ENCODE results near the gene PIGQ. TPM values are rescaled to one million over a fixed set of nuclear protein-coding genes. Genes with fewer than 3 reads are reported as not detected.
A peak's percentile ranks its signal among the peaks of the same experiment; 100 is the strongest.

The PIGQ gene
- polyA plus RNA-seq (2013, experiment 1 of 2), result 25.4 TPM
- 25.9 TPM for polyA plus RNA-seq (2013, experiment 2 of 2)

DNA sequence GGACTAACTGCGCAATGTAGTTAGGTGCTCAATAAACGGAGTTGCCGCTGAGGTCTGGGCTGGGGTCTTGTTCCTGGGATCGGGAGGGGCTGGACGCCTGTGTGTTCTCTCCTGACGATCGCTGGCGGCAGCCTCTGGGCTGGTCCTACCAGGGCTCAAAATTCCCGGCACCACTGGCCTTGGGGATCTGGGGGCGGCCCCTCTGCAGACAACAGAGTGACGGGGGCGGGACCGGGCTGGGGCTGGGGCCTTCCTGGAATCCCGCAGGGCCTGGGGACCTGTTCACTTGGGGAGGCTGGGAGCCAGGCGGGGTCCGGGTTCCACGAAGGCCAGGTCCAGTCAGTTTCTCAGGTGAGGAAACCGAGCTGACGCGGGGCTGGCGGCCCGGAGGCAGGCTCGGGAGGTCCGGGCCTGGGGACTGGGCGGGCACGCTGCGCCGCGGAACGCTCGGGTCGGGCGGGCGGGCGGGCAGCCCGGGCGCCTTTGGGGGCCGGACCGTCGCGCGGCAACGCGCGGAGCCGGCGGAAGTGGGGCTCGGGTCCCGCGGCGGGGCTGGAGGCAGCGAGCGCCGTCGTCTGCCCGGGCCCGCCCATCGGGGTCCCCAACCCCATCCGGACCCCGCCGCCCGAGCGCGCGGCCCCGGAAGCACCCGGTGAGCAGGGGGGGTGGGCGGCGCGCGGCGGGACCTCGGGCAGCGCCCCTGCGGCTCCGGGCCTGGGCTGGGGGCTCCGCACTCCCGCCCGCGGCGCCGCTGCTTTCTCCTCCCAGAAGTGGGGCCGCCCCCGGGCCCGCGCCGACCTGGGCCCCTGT lies at the start of gene PIGQ:
Gene PIGQ (plus strand): TSS at position 524 of the 810 bp plus-strand sequence. CDS start 4,107 bp downstream, outside the sequence.
- Histone ChIP-seq H3K4me1 (ENCODE audit: insufficient read depth, low read length) (peaks cover 20% of the 10 kb centered on the region), H3K36me3 (ENCODE audit: insufficient read depth, low read length) (peaks cover 9% of the 10 kb centered on the region), H3K27me3 (ENCODE audit: insufficient read depth, low read length) (no peaks in the 10 kb centered on the region), H3K9me3 (ENCODE audit: insufficient read depth, low read depth, low read length) (no peaks in the 10 kb centered on the region), H3K27ac (ENCODE audit: low read depth, low read length) (peak within 1 kb of the TSS; percentile 79), H3K9ac (ENCODE audit: low read depth, low read length) (peak within 1 kb of the TSS; percentile 85), H3K4me3 (ENCODE audit: low read length) (peak within 1 kb of the TSS; percentile 92)
- 1% methylated on average over 87 of the region's 87 CpGs for WGBS

GRCh38 chr16:520847-521246 lies 48.9 kb upstream of the PIGQ start:
- Histone ChIP-seq H3K27me3 (ENCODE audit: insufficient read depth, low read length) (no peaks in the 10 kb centered on the region), H3K9ac (ENCODE audit: low read depth, low read length) (no peak overlapping the region), H3K4me3 (ENCODE audit: low read length) (no peak overlapping the region), H3K4me1 (ENCODE audit: insufficient read depth, low read length) (peaks cover 5% of the 10 kb centered on the region; the same call in 1 of the 2 replicates), H3K36me3 (ENCODE audit: insufficient read depth, low read length) (peaks cover 24% of the 10 kb centered on the region), H3K9me3 (ENCODE audit: insufficient read depth, low read depth, low read length) (no peaks in the 10 kb centered on the region), H3K27ac (ENCODE audit: low read depth, low read length) (no peak overlapping the region)
- 94% methylated on average over 13 of the region's 13 CpGs for WGBS

DNA sequence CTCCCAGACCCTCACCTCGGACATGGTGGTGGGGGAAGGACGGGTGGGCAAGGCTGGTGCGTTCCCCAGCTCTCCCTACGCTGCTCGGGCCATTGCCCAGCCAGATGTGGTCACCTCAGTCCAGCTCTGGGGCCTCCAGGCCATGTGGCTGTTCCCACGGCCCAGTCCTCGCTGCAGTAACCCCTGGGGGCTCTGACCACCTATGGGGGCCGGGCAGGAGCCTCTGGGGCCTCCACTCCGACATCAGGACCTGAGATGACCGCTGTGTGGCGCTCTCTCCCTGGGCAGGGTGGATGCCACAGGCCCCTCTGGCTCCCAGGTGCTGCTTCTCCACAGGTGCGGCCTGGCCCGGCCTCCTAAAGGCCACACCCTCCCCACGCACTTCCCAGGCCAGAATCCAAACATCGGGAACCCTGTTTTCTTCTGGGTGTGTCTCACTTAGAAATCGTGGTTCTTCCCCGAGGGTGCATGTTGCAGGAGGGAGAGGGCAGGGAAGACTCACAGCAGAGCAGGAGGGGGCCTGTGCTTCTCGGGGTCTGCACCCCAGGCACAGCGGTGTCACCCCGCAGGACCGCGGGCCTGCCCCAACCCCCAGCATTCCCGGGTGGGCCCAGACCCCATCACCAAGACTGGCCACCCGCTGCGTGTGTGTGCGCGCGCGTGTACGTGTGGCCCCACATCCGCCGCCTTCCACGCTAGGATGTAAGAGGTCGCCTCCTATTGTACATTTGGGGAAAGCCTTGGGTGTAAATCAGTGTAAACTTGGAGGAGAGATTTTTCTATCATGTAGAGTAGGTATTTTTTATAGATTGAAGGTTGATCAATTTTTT lies 48.2 kb upstream of the PIGQ start:
- no peak overlapping the region for H3K27ac ChIP-seq (ENCODE audit: low read depth, low read length)
- H3K4me3 ChIP-seq (ENCODE audit: low read length), result no peak overlapping the region
- H3K4me1 ChIP-seq (ENCODE audit: insufficient read depth, low read length), result peaks cover 11% of the 10 kb centered on the region; the same call in 1 of the 2 replicates
- H3K9me3 ChIP-seq (ENCODE audit: insufficient read depth, low read depth, low read length), result no peaks in the 10 kb centered on the region
- peaks cover 19% of the 10 kb centered on the region for H3K36me3 ChIP-seq (ENCODE audit: insufficient read depth, low read length)
- WGBS, result 88% methylated on average over 34 of the region's 34 CpGs
- H3K27me3 ChIP-seq (ENCODE audit: insufficient read depth, low read length), result no peaks in the 10 kb centered on the region
- H3K9ac ChIP-seq (ENCODE audit: low read depth, low read length), result no peak overlapping the region

GRCh38 chr16:522320-523096 lies 47.3 kb upstream of the PIGQ start:
- Histone ChIP-seq H3K9me3 (ENCODE audit: insufficient read depth, low read depth, low read length) (no peaks in the 10 kb centered on the region), H3K36me3 (ENCODE audit: insufficient read depth, low read length) (peaks cover 19% of the 10 kb centered on the region), H3K4me1 (ENCODE audit: insufficient read depth, low read length) (peaks cover 11% of the 10 kb centered on the region; the same call in 1 of the 2 replicates), H3K27ac (ENCODE audit: low read depth, low read length) (no peak overlapping the region), H3K27me3 (ENCODE audit: insufficient read depth, low read length) (no peaks in the 10 kb centered on the region), H3K4me3 (ENCODE audit: low read length) (no peak overlapping the region), H3K9ac (ENCODE audit: low read depth, low read length) (no peak overlapping the region)
- WGBS, result 87% methylated on average over 23 of the region's 23 CpGs

- peaks cover 11% of the 10 kb centered on the region; the same call in 1 of the 2 replicates for H3K4me1 ChIP-seq (ENCODE audit: insufficient read depth, low read length)
- H3K4me3 ChIP-seq (ENCODE audit: low read length), result no peak overlapping the region
- H3K9me3 ChIP-seq (ENCODE audit: insufficient read depth, low read depth, low read length), result no peaks in the 10 kb centered on the region
- no peaks in the 10 kb centered on the region for H3K27me3 ChIP-seq (ENCODE audit: insufficient read depth, low read length)
- no peak overlapping the region for H3K9ac ChIP-seq (ENCODE audit: low read depth, low read length)
- peaks cover 19% of the 10 kb centered on the region for H3K36me3 ChIP-seq (ENCODE audit: insufficient read depth, low read length)
- no peak overlapping the region for H3K27ac ChIP-seq (ENCODE audit: low read depth, low read length)
- 93% methylated on average over 22 of the region's 22 CpGs for WGBS
Measured at GRCh38 chr16:523097-523741, 46.5 kb upstream of the PIGQ start.

- H3K27ac ChIP-seq (ENCODE audit: low read depth, low read length), result no peak overlapping the region
- no peak overlapping the region for H3K4me3 ChIP-seq (ENCODE audit: low read length)
- peaks cover 11% of the 10 kb centered on the region; the same call in 1 of the 2 replicates for H3K4me1 ChIP-seq (ENCODE audit: insufficient read depth, low read length)
- no peak overlapping the region for H3K9ac ChIP-seq (ENCODE audit: low read depth, low read length)
- WGBS, result 92% methylated on average over 24 of the region's 24 CpGs
- no peaks in the 10 kb centered on the region for H3K27me3 ChIP-seq (ENCODE audit: insufficient read depth, low read length)
- H3K36me3 ChIP-seq (ENCODE audit: insufficient read depth, low read length), result peaks cover 18% of the 10 kb centered on the region
- H3K9me3 ChIP-seq (ENCODE audit: insufficient read depth, low read depth, low read length), result no peaks in the 10 kb centered on the region
Measured at GRCh38 chr16:524274-525040, 45.3 kb upstream of the PIGQ start.

GRCh38 chr16:525123-525519 lies 44.6 kb upstream of the PIGQ start:
- peaks cover 16% of the 10 kb centered on the region for H3K36me3 ChIP-seq (ENCODE audit: insufficient read depth, low read length)
- no peaks in the 10 kb centered on the region for H3K27me3 ChIP-seq (ENCODE audit: insufficient read depth, low read length)
- peak overlapping the region; percentile 92; the same call in 1 of the 2 replicates for H3K4me3 ChIP-seq (ENCODE audit: low read length)
- H3K9me3 ChIP-seq (ENCODE audit: insufficient read depth, low read depth, low read length), result no peaks in the 10 kb centered on the region
- no peak overlapping the region for H3K27ac ChIP-seq (ENCODE audit: low read depth, low read length)
- peaks cover 11% of the 10 kb centered on the region; the same call in 1 of the 2 replicates for H3K4me1 ChIP-seq (ENCODE audit: insufficient read depth, low read length)
- 95% methylated on average over 8 of the region's 8 CpGs for WGBS
- H3K9ac ChIP-seq (ENCODE audit: low read depth, low read length), result no peak overlapping the region; the same call in 1 of the 2 replicates

- Histone ChIP-seq H3K4me3 (ENCODE audit: low read length) (peak overlapping the region; percentile 92), H3K9me3 (ENCODE audit: insufficient read depth, low read depth, low read length) (no peaks in the 10 kb centered on the region), H3K9ac (ENCODE audit: low read depth, low read length) (peak overlapping the region; percentile 29), H3K36me3 (ENCODE audit: insufficient read depth, low read length) (peaks cover 10% of the 10 kb centered on the region), H3K4me1 (ENCODE audit: insufficient read depth, low read length) (peaks cover 11% of the 10 kb centered on the region; the same call in 1 of the 2 replicates), H3K27me3 (ENCODE audit: insufficient read depth, low read length) (no peaks in the 10 kb centered on the region), H3K27ac (ENCODE audit: low read depth, low read length) (peak overlapping the region; percentile 45; the same call in 1 of the 2 replicates)
- WGBS, result 86% methylated on average over 13 of the region's 13 CpGs
Measured at GRCh38 chr16:525520-526180, 44.1 kb upstream of the PIGQ start.

GRCh38 chr16:526181-527014 lies 43.4 kb upstream of the PIGQ start:
- Histone ChIP-seq H3K36me3 (ENCODE audit: insufficient read depth, low read length) (peaks cover 6% of the 10 kb centered on the region; the same call in 1 of the 2 replicates), H3K9me3 (ENCODE audit: insufficient read depth, low read depth, low read length) (no peaks in the 10 kb centered on the region), H3K27ac (ENCODE audit: low read depth, low read length) (peak overlapping the region; percentile 94), H3K4me3 (ENCODE audit: low read length) (peak overlapping the region; percentile 92), H3K4me1 (ENCODE audit: insufficient read depth, low read length) (peaks cover 11% of the 10 kb centered on the region; the same call in 1 of the 2 replicates), H3K9ac (ENCODE audit: low read depth, low read length) (peak overlapping the region; percentile 91), H3K27me3 (ENCODE audit: insufficient read depth, low read length) (no peaks in the 10 kb centered on the region)
- 22% methylated on average over 26 of the region's 26 CpGs for WGBS

Measured in HUES64 (cell line).